Ureter (tissue), 1 donor: ENCODE measurements around the gene MPC2. TPM values are rescaled to one million over a fixed set of nuclear protein-coding genes. Genes with fewer than 3 reads are reported as not detected.

Source experiments
- DNase-seq: peaks from one replicate; pipeline ENCODE4 v3.0.0-alpha.2; 2020; ENCODE audit warnings: low spot score
- total RNA-seq: library from RNA; stranded (reverse); gene quantifications from one replicate; pipeline ENCODE4 v1.2.4, GENCODE V29; 2023
- donor health status: DM: yes; HTN: yes; CAD: no.

The MPC2 gene
- 66.3 TPM for total RNA-seq

DNA sequence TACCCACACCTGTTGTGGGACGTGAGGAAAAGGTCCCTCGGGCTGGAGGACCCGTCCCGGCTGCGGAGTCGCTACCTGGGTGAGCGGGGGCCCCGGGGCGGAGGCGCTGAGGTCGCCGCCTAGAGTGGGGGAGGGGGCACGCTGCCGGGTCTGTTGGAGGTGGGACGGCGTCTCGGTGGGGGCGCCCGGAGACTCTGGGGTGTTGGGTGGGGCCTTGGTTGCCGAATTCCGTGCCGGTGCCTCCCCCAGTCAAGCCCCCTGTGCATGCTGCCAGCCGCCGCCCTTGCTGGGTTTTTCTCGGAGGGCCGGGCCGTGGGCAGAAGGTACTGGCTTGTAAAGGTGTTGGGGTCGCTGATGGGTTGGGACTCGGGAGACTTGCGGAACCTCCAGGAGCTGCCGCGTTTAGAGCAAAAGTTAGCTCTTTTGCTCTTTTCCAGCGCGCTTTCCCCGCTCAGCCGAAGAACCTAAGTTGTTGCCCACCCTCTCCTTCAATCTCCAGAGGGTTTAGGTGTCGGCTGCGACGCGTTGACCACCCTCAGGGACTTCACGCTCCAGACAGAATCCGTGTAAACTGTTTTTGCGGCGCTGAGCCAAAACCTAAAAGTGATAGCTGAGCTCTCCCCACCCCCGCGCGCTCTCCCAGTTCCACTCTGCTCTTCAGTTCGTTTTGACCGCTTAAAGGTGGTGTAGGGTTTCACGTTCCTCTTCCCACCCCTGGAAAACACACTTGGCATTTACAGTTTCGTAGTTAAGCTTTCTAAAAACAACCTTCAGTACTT is at the start of gene MPC2:
TSS of gene MPC2 (minus strand) at position 143 of the 779 bp plus-strand sequence. CDS start 1,231 bp downstream, outside the sequence.
- DNase-seq, result peak; percentile 74

DNA sequence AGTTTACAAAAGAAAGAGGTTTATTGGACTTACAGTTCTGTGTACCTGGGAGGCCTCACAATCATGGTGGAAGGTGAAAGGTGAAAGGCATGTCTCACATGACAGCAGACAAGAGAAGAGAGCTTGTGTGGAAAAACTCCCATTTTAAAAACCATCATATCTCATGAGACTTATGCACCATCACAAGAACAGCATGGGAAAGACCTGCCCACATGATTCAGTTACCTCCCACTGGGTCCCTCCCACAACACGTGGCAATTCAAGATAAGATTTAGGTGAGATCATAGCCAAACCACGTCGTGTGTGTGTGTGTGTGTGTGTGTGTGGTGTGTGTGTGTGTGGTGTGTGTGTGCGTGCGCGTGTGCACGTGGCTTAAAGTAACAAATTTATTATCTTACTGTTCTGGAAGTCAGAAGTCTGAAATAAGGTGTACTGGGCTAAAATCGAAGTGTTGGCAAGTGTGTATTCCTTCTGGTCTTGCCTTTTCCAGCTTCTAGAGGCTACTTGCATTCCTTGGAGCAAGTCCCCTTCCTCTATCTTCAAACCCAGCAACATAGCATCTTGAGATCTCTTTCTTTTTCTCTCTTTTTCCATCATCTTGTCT is 48.1 kb upstream of the MPC2 start:
- no peak for DNase-seq

- no peak for DNase-seq
These were observed 47.0 kb upstream of the MPC2 start for GRCh38 chr1:167983797-167984420.

DNA sequence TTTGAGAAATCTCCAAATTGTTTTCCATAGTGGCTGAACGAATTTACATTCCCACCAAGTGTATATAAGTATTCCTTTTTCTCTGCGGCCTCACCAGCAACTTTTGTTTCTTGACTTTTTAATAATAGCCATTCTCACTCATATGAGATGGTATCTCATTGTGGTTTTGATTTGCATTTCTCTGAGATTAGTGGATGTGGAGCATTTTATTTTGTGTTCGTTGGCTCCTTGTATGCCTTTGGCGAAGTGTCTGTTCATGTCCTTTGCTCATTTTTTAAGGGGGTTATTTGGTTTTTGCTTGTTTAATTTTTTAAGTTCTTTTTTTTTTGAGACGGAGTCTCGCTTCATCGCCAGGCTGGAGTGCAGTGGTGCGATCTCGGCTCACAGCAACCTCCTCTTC is 45.1 kb upstream of the MPC2 start:
- no peak for DNase-seq

GRCh38 chr1:167977245-167977644 is 40.4 kb upstream of the MPC2 start:
- no peak for DNase-seq

- DNase-seq, result no peak
These were observed 37.8 kb upstream of the MPC2 start for GRCh38 chr1:167974698-167975097.

DNA sequence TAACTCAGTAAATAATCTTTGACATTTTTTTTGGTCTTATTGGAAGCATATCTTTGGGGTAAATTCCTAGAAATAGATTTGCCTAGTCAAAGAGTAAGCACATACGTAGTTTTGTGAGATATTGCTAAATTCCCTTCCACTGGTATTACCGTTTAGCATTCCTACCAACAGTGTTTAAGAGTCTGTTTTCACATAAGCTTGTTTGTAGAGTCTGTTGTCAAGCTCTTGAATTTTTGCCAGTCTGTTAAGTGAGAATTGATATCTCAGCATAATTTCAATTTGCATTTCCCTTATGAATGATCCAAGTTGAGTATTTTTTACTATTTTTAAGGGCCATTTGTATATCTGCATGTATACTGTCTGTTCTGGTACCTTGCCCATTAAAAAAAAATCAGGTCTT is 37.0 kb upstream of the MPC2 start:
- no peak for DNase-seq

DNA sequence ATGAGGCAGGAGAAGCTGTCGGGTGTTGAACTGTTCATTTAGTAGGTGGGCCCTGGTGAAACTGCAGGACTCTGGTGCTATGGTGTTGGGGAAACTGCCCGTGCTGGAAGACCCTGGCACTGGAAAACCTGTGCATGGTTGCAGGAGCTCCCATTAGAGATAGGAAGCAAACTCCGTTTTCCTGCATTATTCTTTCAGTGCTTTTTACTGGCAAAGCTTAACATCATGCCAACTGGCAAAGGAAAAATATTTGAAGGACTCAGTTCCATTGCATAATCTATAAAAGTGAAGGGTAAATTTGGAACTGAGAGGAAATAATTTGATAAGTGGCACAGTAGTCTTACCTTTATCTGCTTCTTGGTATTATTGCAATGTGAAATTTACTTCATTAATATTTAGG is 31.7 kb upstream of the MPC2 start:
- DNase-seq, result no peak

GRCh38 chr1:167966050-167966449 is 29.2 kb upstream of the MPC2 start:
- no peak for DNase-seq

GRCh38 chr1:167964646-167965045 is 27.8 kb upstream of the MPC2 start:
- no peak for DNase-seq

- no peak for DNase-seq
These were observed 20.8 kb upstream of the MPC2 start for GRCh38 chr1:167957710-167958109.

DNA sequence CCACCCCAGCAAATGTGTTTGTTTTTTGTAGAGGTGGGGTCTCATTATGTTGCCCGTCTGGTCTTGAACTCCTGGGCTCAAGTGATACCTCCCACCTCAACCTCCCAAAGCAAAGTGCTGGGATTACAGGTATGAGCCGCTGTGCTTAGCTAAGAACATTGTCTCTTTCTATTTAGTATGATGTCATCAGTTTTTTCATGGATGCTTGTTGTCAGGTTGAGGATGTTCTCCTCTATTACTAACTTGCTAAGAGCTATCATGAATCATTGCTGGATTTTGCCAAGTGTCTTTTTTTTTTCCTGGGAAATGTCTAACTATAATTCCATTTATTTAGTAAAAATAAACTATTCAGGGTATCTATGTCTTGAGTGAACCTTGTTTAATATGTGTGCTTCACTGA is 19.0 kb upstream of the MPC2 start:
- no peak for DNase-seq

- no peak for DNase-seq
These were observed 13.7 kb upstream of the MPC2 start for GRCh38 chr1:167950569-167950968.

- no peak for DNase-seq
These were observed 12.9 kb upstream of the MPC2 start for GRCh38 chr1:167949785-167950184.

DNA sequence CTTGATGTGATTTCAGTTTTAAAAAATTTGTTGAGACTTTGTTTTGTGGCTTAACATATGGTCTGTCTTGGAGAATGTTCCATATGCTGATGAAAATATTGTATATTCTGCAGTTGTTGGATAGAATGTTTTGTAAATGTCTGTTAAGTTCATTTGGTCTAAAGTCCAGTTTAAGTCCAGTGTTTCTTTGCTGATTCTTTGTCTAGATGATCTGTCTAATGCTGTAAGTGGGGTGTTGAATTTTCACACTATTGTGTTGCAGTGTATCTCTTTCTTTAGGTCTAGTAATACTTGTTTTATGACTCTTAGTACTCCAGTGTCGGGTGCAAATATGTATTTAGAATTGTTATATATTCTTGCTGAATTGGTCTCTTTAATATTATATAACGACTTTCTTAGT is 10.9 kb upstream of the MPC2 start:
- DNase-seq, result no peak

- no peak for DNase-seq
These were observed 6.7 kb upstream of the MPC2 start for GRCh38 chr1:167943541-167943940.

DNA sequence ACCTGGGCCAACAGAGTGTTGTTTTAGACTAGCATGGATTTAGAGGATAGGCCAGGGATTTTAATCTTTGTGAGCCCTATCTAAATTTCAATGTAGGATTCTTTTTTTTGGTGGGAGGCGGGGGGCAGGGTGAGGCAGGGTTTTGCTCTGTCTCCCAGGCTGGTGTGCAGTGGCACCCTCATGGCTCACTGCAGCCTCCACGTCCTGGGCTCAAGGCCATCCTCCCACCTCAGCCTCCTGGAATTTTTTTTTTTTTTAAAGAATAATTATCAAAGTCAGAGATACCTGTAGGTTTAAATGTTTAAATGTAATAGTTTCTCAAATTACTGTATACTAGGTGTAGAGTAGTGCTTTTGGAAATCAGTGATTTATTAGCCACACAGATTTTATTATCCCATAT is 3.4 kb upstream of the MPC2 start:
- DNase-seq, result no peak

- no peak for DNase-seq
These were observed 1.3 kb upstream of the MPC2 start for GRCh38 chr1:167938080-167938636.

DNA sequence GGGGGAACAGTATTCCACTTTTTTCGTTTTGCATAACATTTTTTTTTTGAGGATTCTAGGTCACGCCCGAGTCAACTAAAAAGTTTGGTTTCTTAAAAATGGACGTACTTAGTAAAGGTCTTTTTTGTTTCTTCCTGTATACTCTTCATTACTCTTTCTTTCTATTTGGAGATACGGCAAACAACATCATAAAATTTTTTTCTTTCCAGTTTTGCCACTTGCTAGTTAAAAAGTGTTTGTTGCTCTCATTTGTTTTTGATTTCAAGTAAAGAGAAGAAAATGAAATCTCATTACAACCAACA is 788 bp upstream of the MPC2 start:
- no peak for DNase-seq

DNA sequence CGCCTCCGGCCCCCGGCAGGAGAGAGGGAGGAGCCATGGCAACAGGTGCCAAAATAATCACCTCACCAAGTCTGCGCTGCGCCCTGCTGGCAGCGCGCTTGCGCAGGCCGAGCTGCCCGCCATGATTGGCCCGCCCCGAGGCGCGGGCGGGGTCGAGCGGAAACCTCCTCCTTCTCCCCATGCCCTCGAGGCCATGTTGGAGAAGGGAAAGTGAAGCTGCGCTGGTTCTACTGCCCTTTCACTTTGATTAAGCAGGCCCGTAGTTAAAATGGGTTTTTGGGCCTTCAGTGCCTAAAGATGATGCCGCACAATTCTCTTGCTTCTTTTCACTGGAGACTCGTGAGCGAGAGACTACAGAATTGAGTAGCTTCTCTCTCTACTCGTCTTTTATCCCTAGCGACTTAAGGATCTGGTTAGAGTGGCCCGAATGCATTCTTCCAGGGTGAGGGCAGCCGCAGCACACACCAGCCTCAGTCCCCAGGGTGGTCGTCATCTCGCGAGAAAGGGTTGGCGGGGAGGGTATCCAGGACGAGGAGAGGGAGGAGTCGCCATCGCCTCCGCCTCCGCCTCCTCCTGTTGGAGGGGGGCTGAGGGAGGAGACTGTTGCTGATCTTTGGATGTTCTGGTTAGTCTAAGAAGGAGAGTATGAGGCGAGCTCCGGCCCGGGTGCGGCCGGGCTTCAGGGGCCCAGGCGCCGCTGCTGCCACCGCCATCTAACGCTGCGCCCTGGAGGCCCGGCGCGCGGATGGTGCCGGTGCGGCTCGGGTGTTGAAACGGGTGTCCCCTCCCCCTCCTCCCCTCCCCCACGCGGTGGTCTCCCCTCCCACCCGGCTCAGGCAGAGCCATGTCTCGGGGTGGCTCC is 573 bp downstream of the MPC2 start, which contains the start of gene DCAF6:
TSS of gene DCAF6 (plus strand) at position 616 of the 862 bp plus-strand sequence. CDS start at position 845, 229 bp downstream.
- peak; percentile 98 for DNase-seq

GRCh38 chr1:167935216-167936067 is 1.4 kb downstream of the MPC2 start:
- DNase-seq, result no peak
